22Rv1 (cell line): Measurements from ENCODE around the gene TBKBP1.

ENCODE experiments used
- CTCF ChIP-seq: fragments of 450-650 bp; IDR thresholded peaks from 2 replicates; pipeline ENCODE4 v1.5.1; 2017; ENCODE audit warnings: mild to moderate bottlenecking
- ZFX ChIP-seq: fragments of 450-650 bp; IDR thresholded peaks from 2 replicates; pipeline ENCODE4 v1.6.1; 2017; ENCODE audit warnings: antibody characterized with exemption, borderline replicate concordance

GRCh38 chr17:47697906-47698711 is 4.1 kb downstream of the TBKBP1 start:
- no peak for TF ChIP-seq CTCF
- TF ChIP-seq ZFX: no peak
